GM19025 (cell line): ENCODE data around the gene CHIC2.
"Not testable (repeated sequence)": the region's sequence is repeated elsewhere in the genome, so short reads cannot be mapped to it uniquely, and the experiment has no call there.

Experiments used
- ATAC-seq: cut with Tn5 transposase; IDR thresholded peaks from one replicate; pipeline ENCODE4 v1.9.1; 2021; ENCODE audit warnings: mild to moderate bottlenecking, low read depth, moderate library complexity; ENCODE audit not compliant: unreplicated experiment

CHIC2 gene

GRCh38 chr4:54061873-54062272, 2.5 kb downstream of the CHIC2 start:
- ATAC-seq, result no peak

GRCh38 chr4:54061067-54061466, 3.3 kb downstream of the CHIC2 start:
- no peak for ATAC-seq

- ATAC-seq, result no peak
Observed at GRCh38 chr4:54060116-54060515, 4.3 kb downstream of the CHIC2 start.

- ATAC-seq, result no peak
Observed at GRCh38 chr4:54058171-54058570, 6.2 kb downstream of the CHIC2 start.

- no peak for ATAC-seq
Observed at GRCh38 chr4:54056360-54056759, 8.0 kb downstream of the CHIC2 start.

- no peak for ATAC-seq
Observed at GRCh38 chr4:54055494-54055893, 8.9 kb downstream of the CHIC2 start.

GRCh38 chr4:54054501-54054900, 9.9 kb downstream of the CHIC2 start:
- ATAC-seq, result no peak

GRCh38 chr4:54053322-54053721, 11.1 kb downstream of the CHIC2 start:
- not testable (repeated sequence) for ATAC-seq

- no peak for ATAC-seq
Observed at GRCh38 chr4:54050214-54050904, 14.0 kb downstream of the CHIC2 start.

- ATAC-seq, result not testable (repeated sequence)
Observed at GRCh38 chr4:54043630-54044029, 20.8 kb downstream of the CHIC2 start.

GRCh38 chr4:54041933-54042332, 22.5 kb downstream of the CHIC2 start:
- ATAC-seq, result no peak

GRCh38 chr4:54041100-54041499, 23.3 kb downstream of the CHIC2 start:
- no peak for ATAC-seq

GRCh38 chr4:54038056-54038455, 26.3 kb downstream of the CHIC2 start:
- no peak for ATAC-seq

GRCh38 chr4:54036184-54036583, 28.2 kb downstream of the CHIC2 start:
- no peak for ATAC-seq

- ATAC-seq, result no peak
Observed at GRCh38 chr4:54032558-54033135, 31.8 kb downstream of the CHIC2 start.

- ATAC-seq, result no peak
Observed at GRCh38 chr4:54027311-54027710, 37.1 kb downstream of the CHIC2 start.

GRCh38 chr4:54025582-54025981, 38.8 kb downstream of the CHIC2 start:
- ATAC-seq, result no peak

GRCh38 chr4:54023019-54023418, 41.4 kb downstream of the CHIC2 start:
- ATAC-seq, result not testable (repeated sequence)

- no peak for ATAC-seq
Observed at GRCh38 chr4:54017974-54018373, 46.4 kb downstream of the CHIC2 start.

- ATAC-seq, result no peak
Observed at GRCh38 chr4:54017308-54017707, 47.1 kb downstream of the CHIC2 start.

GRCh38 chr4:54016504-54016903, 47.9 kb downstream of the CHIC2 start:
- no peak for ATAC-seq

- no peak for ATAC-seq
Observed at GRCh38 chr4:54015423-54016030, 48.9 kb downstream of the CHIC2 start.
